Globus pallidus (tissue), 1 donor: ENCODE data around the gene CAPN11.
"Not testable (repeated sequence)": the region's sequence is repeated elsewhere in the genome, so short reads cannot be mapped to it uniquely, and the experiment has no call there.

Experiments used
- DNase-seq: peaks from one replicate; pipeline ENCODE4 v3.0.0-alpha.2; 2015; ENCODE audit warnings: low spot score

CAPN11 gene

DNA sequence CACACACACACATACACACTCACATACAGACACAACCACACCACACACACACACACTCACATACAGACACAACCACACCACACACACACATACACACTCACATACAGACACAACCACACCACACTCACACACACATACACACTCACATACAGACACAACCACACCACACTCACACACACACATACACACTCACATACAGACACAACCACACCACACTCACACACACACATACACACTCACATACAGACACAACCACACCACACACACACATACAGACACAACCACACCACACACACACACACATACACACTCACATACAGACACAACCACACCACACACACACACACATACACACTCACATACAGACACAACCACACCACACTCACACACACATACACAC lies 23.2 kb downstream of the CAPN11 start:
- not testable (repeated sequence) for DNase-seq

DNA sequence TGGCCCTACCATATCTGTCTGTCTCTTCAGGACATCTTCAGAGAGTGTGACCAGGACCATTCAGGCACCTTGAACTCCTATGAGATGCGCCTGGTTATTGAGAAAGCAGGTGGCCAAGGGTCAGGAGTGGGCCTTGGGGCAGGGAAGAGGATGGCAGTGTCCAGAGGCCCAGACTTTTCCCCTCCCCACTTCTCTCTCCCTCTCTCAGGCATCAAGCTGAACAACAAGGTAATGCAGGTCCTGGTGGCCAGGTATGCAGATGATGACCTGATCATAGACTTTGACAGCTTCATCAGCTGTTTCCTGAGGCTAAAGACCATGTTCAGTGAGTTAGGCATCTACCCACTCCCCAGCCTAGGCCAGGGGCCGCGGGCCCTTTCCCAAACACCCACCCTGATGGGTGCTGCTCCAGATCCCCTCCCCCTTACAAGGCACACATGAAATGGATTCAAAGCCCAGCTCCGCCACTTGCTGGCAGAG lies 24.3 kb downstream of the CAPN11 start:
- no peak for DNase-seq

DNA sequence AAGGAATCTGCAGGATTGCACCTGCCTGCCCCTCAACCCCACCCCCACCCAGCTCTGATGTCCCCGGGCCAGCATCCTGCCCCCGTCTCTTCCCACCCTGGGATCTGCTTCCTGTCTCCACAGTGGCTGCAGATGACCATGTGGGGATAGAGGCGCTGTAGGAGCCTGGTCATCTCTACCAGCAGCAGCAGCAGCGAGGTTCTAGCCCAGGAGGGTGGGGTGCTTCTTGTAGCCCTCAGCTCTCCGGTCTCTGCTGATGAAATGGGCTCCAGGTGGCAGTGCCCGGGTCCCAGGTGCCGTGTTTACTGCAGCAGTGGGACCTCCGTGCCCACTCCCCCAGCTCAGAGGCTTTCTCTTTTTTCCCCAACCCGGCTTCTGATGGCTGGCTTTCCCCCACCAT lies 25.2 kb downstream of the CAPN11 start:
- DNase-seq: no peak

DNA sequence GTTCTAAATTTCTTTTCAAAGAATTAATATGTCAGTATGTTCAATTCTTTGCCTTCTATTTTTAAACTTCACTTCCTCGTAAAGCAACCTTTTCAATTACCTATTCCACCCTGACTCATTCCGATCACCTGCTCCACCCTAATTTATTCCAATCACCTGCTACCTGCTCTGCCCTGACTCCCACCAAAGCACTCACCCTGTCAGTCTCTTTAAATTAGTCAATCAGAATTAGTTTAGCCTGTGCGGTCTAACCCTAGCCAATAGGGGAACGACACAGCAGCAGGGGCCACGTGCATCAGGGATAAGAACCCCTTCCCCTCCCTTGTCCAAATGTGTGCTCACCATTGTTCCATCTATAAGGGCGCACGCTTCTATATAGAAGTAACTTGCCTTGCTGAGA lies 26.7 kb downstream of the CAPN11 start:
- DNase-seq: not testable (repeated sequence)

DNA sequence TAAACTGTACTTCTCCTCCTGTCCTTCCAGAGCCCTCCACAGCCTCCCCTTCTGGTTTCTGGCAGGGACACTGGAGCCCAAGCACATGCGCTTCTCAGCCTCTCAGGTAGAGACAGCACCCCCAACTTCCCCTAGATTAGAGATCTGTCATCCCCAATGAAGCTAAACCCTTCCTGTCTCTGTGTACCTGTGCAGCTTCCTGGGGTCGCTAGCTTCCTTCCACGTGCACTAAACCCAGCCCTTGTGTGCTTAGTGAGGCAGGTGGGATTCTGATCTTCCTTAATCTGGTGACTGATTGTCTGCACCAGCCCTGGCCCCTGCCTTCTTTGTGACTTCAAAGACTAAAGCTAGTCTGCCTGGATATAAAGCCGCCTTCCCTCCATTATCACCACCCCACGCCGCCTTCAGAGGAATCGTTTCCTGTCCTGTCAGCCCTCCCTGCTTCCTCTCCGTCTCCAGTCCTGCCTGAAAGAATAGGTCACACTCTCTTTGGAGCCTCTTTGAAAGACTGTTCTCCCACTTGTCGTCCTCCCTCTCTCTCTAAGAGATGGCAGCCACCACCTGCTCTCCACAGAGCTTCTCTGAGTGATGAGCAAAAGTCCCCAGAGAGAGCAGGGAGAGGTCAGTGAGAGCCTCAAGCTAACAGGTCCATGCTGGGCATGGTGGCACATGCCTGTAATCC lies 27.5 kb downstream of the CAPN11 start:
- DNase-seq: no peak

DNA sequence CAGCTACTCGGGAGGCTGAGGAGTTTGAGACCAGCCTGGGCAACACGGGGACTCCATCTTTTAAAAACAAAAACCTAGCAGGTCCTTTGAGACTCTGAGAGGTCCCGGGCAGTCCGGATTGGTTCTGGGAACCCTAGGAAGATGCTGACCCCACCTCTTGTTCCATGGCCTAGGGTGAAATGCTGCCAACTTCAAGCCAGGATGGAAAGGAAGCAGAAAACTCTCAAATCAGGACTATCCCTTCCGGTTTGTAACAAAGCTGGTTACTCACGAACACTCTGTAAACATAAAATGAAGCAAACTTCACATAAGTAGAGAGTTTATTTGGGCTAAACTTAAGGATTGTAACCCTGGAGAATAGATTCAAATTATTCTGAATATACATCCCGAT lies 28.0 kb downstream of the CAPN11 start:
- no peak for DNase-seq

DNA sequence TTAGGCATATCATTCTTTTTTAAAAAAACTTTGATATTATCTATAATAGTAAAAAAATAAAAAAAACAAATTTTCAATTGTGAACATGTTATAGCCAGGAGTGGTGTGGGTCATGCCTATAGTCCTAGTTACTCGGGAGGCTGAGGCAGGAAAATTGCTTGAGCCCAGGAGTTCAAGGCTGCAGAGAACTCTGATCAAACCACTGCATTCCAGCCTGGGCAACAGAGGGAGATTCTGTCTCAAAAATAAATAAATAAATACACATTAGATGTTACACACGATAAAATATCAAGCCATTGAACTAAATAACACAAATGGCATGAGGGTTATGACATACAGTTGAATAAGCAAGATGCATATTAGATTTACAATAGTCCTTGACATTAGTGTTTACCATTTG lies 30.2 kb downstream of the CAPN11 start:
- no peak for DNase-seq

DNA sequence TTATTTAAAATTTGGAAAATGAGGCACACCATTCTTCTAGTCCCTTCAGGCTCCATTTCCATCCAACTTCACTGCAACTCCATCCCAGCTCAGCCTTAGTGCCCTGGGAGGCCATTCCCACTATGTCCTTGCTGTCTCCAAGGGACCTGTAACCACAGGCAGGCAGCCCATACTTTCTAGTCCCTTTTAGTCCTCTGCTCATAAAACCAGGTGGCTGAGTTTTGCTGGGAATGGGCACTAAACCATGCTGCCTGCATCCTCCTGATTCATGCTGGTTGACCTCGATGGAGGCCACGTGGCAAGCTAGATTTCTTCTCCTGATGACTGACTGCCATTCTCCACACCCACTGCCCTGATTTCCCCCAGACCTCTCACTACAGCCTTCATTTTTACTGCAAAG lies 30.6 kb downstream of the CAPN11 start:
- no peak for DNase-seq

DNA sequence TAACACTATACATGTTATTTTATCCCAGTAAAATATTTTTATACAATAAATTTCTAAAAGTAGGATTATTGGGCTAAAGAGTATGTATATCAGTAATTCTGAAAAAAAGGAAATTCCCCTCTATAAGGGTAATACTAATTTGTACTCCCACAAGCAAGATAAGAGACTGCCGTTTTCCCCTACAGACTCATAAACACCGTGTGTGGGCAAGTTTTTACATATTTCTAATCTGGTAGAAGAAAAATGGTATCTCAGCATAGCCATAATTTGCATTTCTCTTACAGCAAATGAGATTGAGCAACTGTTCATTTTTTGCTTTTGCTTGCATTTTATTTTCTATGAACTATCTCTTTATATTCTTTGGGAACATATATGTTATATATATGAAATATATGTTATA lies 32.1 kb downstream of the CAPN11 start:
- DNase-seq: no peak

DNA sequence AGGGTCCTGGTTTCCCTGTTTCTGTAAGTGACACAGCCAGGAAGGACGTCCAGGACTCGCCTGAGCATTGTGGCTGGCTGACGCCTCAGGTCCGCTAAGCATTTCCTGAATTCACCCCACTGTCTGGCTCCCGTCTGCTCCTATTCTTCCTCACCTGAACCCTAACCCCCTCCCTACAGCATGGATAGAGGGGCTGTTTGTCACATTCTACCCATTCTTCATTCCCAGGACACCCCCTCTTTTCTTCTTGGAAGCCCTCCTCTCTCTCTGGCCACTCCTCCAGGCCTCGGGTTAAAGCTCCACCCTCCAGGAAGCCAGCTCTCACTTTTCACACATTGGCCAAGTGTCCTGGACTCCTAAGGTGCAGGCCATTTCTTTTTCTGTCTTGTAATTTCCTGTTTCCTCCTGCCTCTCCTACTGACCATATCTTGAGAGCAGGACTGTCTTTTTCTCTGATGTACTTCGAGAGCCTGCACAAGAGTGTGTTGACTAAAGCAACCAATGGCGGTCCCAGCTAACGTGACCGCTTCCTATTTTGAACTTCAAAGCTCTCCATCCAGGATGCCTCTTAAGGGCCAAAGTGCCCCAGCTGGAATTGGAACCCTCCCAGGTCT lies 33.9 kb downstream of the CAPN11 start:
- no peak for DNase-seq

DNA sequence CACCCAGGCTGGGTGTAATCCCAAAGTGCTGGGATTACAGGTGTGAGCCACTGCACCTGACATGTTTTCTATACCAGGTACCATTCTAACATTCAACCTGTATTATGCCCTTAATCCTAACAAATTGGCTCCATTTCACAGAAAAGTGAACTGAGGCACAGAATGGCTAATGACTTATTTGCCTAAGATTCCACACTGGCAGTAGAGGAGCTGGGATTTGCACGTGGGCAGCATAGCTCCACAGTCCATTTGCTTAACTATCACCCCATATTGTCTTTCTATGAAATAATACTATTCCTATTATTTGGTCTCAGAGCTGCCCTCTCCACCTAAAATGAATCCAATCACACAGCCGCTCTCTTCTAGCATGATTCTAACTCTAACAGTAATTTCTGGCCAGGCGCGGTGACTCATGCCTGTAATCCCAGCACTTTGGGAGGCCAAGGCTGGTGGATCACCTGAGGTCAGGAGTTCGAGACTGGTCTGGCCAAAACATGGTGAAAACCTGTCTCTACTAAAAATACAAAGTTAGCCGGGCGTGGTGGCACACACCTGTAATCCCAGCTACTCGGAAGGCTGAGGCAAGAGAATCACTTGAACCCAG lies 34.8 kb downstream of the CAPN11 start:
- DNase-seq: no peak

DNA sequence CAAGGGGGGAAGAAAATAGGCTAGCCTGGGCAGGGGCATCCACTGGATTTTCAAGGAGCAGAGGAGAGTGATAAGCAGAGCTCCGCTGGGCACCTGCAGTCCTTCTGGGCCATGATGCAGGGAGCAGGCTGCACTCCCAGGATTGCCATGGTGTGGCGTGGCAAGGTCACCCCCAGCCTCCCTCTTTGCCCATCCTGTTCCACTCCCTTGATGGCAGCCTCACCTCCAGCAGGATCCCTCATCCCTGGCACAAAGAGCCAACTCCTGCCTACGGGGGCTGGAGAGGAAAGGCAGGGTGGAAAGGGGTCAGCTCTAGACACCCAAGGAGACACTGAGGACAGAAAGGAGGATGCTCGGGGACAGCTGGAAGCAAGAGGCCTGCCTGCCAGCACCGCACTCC lies 35.7 kb downstream of the CAPN11 start:
- no peak for DNase-seq

DNA sequence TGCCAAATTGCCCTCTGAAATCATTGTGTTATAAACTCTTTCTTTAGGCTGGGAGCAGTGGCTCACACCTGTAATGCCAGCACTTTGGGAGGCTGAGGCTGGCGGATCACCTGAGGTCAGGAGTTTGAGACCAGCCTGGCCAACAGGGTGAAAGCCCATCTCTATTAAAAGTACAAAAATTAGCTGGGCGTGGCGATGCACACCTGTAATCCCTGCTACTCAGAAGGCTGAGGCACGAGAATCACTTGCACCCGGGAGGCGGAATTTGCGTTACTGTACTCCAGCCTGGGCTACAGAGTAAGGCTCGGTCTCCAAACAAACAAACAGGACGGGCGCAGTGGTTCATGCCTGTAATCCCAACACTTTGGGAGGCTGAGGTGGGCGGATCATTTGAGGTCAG lies 37.7 kb downstream of the CAPN11 start:
- not testable (repeated sequence) for DNase-seq

DNA sequence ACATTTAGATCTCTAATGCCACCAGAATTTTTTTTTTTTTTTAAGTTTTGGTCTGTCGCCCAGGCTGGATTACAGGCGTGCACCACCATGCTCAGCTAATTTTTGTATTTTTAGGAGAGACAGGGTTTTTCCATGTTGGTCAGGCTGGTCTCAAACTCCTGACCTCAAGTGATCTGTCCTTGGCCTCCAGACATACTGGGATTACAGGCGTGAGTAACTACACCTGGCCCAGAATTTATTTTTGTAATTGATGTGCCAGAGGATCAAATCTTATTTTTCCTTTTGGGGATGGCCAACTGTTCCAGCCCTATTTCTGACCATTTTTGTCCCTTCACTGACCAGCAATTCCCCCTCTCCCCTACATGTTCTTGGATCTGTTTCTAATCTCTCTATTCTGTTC lies 40.1 kb downstream of the CAPN11 start:
- no peak for DNase-seq

DNA sequence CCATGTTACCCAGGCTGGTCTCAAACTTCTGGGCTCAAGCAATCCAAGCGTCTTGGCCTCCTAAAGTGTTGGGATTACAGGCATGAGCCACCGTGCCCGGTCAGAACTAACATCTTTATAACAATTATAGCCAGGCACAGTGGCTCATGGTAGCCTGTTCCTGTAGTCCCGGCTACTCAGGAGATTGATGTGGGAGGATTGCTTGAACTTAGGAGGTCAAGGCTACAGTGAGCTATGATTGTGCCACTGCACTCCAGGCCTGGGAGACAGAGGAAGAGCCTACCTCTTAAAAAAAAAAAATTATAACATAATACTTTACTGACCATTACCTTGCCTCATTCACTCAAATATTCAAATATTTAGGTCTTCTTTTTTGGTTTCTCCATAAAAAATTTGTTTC lies 41.3 kb downstream of the CAPN11 start:
- no peak for DNase-seq

DNA sequence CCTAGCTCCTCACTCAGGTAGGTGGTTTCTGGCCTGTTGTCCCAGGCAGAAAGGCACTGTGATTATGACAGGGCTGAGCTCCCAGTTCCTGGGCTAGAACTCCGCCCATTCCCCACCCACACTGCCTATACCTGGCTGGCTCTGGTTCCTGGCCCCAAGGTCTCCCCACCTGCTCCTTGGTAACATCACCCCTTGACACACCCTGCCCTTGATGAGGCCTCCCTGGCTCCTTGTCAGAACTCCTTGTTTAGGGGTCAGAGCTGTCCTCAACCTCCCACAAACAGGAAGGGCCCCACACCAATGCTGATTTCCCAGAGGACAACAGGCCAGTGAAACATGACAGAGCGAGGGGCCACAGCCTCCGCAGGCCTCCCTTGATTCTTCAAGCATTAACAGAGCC lies 42.6 kb downstream of the CAPN11 start:
- DNase-seq: no peak

DNA sequence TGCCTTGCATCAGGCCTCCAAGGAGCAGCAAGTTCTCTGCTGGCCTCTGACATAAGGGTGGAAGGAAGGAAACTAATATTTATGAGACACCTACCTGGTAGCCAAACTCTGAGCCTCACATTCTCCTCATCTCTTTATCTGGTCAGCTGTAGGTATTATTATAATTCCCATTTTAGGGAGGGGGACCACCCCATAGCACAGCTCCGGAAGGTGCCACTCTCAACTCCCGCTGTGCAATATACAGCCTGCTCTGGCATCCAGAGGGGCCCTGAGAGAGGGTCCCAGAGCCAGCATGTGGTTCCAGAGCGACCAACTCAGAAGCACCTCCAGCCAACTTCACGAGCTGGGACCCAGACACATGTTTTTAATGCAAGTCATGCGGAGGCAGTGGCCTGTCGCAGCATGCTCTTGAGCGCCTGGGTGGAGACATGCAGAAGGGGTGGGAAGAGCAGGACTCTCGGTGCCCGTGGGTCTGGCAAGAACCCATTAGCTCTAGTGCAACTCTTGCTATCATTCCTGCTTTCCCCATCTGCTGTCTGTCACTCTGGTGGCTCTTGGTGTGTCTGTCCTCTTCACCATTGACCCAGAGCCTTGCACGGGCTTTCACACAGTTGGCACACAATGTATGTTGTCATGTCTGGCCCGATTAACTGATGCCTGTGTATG lies 43.2 kb downstream of the CAPN11 start:
- no peak for DNase-seq

DNA sequence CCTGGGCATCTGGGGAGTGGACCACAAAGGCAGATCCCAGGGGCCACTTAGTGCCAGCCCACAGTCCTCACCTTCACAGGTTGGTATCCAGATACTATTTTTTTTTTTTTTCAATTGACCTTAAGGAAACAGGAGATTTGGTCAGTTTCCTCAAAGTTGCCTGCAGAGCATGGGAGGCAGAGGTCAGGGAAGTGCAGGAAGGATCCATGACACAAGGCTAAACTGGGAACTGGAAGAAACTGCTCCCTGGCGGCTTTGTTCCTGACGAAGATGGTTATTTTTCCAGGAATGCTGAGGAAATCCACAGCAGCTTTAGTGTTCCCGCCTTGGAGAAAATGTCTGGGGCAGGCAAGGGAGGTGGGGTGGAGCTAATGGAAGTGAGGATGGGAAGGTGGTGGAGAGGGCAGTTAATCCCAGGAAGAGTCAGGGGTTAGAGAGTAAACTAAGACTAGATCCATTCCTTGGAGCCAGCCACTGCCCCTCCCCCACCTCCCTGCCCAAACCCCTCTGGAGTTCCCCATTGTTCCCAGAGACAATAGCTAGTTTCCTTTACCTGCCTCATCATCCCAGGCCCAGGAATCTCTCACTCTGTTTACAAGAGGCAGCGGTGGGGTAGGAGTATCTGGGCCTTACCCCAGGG lies 43.8 kb downstream of the CAPN11 start:
- DNase-seq: no peak

DNA sequence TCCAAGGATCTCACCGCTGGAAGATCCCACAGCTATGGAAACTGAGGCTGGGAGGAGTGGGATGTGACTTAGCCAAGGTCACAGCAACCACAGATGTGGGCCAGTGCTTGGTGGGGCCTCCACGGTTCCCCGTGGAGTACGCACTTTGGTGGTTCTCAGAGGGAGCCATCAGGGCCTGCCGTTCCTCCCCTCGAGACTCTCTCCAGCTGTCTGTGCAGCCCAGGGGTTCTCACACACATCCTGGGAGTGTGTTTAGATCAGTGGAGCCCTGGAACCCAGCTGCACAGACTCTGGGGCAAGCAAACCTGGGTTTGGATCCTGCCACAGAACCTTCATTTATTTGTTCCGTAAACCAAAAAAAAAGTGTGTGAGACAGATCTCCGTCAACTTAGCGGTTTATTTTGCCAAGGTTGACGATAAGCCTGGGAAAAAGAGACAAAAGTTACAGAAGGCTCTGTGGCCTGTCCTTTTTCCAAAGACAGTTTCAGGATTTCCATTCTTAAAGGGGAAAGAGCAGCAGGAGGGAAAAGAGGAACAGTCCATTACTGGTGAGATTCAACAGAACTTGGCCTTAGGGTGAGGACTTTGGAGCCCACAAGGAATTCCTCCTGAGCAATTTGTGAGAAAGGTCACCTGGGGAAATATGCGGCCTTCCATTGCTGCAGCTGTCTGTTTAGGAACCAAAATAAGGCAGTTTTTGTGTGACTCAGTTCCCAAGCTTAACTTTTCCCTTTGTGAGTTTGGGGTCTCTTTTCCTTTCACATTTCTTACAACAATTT lies 44.5 kb downstream of the CAPN11 start:
- DNase-seq: no peak

DNA sequence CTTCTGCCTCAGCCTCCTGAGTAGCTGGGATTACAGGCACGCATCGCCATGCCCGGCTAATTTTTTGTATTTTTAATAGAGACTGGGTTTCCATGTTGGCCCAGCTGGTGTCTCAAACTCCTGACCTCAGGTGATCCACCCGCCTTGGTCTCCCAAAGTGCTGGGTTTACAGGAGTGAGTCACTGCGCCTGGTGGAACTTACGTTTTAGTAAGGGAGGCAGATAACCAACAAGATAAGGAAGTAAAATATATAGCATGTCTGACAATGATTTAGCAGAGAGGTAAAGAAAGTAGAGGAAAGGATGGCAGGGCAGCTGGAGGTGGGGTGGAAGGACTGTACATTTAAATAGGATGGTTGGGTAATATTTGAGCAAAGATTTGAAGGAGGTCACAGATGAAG lies 45.3 kb downstream of the CAPN11 start:
- no peak for DNase-seq

DNA sequence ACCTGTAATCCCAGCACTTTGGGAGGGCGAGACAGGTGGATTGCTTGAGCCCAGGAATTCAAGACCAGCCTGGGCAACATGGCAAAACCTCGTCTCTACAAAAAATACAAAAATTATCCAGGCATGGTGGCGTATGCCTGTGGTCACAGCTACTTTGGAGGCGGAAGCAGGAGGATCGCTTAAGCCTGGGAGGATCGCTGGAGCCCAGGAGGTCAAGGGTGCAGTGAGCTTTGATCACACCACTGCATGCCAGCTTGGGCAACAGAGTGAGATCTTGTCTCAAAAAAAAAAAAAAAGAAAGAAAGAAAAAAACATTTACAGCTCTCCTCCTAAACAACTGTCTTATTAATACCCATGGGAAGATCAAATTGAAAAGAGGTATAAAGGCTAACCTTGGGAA lies 49.3 kb downstream of the CAPN11 start:
- DNase-seq: no peak

DNA sequence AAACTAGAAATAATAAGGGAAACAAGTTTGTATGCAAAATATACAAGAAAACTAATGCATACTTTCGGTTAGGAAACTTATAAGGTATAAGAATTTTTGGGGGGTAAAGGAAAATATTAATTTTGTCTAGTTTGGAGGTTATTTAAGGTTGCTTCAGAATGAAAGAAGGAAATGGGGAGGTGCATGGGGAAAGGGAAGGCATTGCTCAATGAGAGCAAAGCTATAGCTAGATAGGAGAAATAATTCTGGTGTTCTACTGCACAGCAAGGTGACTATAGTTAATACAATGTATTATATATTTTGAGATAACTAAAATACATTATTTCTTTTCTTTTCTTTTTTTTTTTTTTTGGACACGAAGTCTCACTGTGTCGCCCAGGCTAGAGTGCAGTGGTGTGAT lies 52.7 kb downstream of the CAPN11 start:
- no peak for DNase-seq
